Testis (tissue), 2 donors: ENCODE data around the gene SPA17.

ENCODE experiments used
- POLR2A ChIP-seq: fragments of 450-650 bp; IDR thresholded peaks from one replicate; pipeline ENCODE4 v1.6.1; 2017; ENCODE audit warnings: antibody characterized with exemption, mild to moderate bottlenecking, moderate library complexity
- TF ChIP-seq, protein P1 (sequence below), 3 experiments: fragments of 450-650 bp in 2 of 3; fragments of 200-600 bp in 1 of 3; sonication (generic) in 1 of 3; IDR thresholded peaks; one replicate each; pipeline ENCODE4 v1.5.1; 2016 to 2019; ENCODE audit warnings: antibody characterized with exemption in 3 of 3, mild to moderate bottlenecking in 2 of 3, moderate library complexity in 1 of 3

DNA sequence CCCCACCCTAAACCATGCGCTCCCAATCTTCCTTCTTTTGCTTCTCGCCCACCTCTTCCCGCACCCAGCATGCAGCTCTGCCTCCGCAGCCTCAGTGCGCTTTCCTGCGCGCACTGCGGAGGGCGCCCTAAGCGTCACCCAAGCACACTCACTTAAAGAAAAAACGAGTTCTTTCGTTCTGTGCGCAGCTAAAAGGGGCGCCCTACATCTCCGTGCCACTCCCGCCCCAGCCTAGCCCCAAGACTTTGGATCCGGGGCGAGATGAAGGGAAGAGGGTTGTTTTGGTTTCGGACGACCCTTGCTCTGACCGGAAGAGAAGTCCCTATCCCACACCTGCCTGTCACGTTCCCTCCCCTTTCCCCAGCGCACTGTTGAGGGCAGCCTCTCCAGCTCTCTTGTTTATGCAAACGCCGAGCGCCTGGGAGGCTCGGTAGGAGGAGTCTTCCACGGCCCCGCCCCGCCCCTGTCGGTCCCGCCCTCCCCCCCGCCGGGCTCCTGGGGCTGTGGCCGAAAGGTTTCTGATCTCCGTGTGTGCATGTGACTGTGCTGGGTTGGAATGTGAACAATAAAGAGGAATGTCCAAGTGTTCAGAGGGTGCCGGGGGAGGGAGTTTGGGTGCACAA lies 73.0 kb downstream of the SPA17 start:
- TF ChIP-seq POLR2A, result no peak
- TF ChIP-seq, protein P1, sequence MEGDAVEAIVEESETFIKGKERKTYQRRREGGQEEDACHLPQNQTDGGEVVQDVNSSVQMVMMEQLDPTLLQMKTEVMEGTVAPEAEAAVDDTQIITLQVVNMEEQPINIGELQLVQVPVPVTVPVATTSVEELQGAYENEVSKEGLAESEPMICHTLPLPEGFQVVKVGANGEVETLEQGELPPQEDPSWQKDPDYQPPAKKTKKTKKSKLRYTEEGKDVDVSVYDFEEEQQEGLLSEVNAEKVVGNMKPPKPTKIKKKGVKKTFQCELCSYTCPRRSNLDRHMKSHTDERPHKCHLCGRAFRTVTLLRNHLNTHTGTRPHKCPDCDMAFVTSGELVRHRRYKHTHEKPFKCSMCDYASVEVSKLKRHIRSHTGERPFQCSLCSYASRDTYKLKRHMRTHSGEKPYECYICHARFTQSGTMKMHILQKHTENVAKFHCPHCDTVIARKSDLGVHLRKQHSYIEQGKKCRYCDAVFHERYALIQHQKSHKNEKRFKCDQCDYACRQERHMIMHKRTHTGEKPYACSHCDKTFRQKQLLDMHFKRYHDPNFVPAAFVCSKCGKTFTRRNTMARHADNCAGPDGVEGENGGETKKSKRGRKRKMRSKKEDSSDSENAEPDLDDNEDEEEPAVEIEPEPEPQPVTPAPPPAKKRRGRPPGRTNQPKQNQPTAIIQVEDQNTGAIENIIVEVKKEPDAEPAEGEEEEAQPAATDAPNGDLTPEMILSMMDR (IDR thresholded peaks at IDR 0.05), result no peak
